SH-SY5Y (cell line): ENCODE results near the gene TRIP6.

ENCODE experiments used
- GATA2 ChIP-seq: IDR thresholded peaks from 2 replicates; pipeline ENCODE4 v1.6.1; 2011; ENCODE audit warnings: mild to moderate bottlenecking, low read depth, low read length
- GATA3 ChIP-seq: IDR thresholded peaks from 2 replicates; pipeline ENCODE4 v1.6.1; 2011; ENCODE audit warnings: low read depth, mild to moderate bottlenecking, low read length, moderate library complexity

The TRIP6 gene, protein sequence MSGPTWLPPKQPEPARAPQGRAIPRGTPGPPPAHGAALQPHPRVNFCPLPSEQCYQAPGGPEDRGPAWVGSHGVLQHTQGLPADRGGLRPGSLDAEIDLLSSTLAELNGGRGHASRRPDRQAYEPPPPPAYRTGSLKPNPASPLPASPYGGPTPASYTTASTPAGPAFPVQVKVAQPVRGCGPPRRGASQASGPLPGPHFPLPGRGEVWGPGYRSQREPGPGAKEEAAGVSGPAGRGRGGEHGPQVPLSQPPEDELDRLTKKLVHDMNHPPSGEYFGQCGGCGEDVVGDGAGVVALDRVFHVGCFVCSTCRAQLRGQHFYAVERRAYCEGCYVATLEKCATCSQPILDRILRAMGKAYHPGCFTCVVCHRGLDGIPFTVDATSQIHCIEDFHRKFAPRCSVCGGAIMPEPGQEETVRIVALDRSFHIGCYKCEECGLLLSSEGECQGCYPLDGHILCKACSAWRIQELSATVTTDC

DNA sequence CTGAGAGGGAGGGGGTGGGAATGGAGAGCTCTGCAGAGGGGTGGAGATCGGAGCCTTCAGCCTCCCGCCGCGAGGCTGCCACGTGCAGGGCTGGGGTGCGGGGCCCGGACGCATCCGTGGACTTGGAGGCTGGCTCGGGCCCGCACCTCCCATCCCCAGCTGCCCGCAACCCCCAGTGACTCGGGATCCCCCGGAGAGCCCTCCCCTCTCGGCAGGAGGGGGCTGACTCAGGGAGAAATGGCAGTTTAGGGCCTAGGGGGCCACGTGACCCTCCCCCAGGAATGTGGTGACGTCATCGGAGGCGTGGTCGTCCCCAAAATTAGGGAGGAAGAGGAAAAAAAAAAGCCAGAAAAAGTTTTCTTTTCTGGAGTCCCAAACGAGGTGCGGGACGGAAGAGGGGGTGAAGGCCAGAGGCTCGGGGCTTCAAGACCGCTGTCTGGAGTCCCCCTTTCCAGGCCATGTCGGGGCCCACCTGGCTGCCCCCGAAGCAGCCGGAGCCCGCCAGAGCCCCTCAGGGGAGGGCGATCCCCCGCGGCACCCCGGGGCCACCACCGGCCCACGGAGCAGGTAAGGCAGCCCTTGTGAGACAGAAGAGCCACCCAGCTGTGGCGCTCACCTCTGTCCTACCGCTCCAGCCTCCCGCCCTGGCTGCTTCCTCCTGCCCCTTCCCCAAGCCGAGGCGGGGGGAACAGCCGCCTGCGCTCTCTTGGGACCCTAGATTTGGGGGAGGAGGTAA, at the start of gene TRIP6:
Gene TRIP6, plus strand, starts transcription at position 348 of the 736 bp plus-strand sequence. Its CDS starts 111 bp downstream, at position 459.
- no peak for TF ChIP-seq GATA3
- no peak for TF ChIP-seq GATA2

DNA sequence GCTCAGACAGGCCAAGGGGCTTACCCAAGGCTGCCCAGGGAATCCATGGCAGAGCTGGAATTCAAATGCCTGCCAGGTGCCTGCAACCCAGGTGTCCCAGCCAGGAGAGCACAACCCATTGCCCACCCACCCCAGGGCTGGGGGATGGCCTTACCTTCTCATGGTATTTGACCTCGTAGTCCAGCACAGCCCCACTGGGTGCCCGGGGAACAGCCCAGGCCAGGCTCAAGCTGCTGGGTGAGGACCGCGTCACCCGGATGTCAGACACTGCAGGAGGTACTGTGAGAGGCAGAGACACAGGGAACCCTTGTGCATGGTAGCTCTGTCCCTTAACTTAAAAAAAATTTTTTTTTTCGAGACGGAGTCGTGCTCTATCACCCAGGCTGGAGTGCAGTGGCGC, 48.8 kb upstream of the TRIP6 start:
- TF ChIP-seq GATA3 (no peak), GATA2 (no peak)

DNA sequence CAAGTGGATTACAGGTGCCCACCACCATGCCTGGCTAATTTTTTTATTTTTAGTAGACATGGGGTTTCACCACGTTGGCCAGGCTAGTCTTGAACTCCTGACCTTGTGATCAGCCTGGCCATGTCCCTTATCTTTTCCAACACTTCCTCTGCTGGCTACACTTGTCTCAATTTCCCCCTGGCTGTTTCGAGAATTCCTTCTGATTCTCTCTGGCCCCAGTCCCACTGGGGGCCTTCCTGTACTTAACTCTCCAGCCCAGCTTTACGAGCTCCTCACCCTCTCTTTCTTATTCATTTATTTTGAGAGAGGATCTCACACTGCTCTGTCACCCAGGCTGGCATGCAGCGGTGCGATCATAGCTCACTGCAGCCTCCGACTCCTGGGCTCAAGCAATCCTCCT, 48.4 kb upstream of the TRIP6 start:
- TF ChIP-seq GATA2 (no peak), GATA3 (no peak)

DNA sequence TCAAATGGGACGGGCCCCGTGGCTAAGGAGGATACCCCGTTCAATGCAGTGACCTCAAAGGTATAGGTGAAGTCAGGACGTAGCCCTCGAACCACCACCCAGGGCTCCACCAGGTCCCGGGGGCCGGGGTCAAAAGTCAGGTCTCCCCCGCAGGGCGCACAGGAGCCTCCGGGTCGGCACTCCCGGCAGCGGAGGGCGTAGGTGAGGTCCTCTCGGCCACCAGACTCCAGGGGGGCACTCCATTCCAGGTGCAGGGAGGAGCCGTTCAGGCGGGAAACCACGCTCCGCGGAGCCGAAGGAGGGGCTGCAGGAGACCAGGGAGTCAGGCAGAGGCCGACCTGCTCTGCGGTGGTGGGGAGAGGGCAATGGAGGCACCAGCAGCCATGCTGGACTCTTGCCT, 47.6 kb upstream of the TRIP6 start:
- TF ChIP-seq GATA2 = no peak

DNA sequence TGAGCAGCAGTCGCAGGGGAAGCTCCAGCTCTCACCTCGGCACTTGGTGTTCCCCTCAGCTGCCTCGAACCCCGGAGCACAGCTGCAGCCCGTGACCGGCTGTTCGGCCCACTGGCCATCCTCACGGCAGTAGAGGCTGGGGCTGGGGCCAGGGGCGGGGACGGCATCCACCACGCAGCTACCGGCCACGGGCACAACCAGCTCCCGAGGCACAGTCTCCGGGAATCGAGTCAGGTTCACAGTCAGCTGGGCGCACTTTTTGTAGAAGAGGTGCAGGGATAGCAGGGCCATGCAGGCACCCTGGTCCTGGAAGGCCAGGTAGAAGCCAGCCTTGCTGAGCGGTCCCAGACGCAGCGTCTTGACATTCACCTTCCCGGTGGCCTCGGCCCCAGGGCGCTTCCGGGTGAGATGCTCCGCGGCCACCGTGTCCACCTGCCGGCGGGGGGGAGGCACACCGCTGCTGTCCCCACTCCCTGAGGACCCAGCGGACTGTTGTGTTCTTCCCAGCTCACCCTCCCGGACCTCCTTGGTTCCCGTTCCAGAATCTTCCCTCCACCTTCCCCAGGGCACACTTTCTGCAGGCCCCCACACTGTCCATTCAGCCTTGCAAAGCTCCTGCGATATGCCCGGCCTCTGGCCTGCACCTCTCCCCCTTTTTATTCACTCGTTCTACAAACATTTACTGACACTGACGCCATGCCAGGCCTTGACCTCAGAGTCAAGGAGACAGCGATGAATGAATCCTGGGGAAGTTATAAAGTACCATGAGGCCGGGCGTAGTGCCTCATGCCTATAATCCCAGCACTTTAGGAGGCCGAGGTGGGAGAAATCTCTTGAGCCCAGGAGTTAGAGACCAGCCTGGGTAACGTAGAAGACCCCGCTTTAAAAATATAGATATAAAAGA, 44.7 kb upstream of the TRIP6 start:
- TF ChIP-seq GATA3 (no peak), GATA2 (no peak)

DNA sequence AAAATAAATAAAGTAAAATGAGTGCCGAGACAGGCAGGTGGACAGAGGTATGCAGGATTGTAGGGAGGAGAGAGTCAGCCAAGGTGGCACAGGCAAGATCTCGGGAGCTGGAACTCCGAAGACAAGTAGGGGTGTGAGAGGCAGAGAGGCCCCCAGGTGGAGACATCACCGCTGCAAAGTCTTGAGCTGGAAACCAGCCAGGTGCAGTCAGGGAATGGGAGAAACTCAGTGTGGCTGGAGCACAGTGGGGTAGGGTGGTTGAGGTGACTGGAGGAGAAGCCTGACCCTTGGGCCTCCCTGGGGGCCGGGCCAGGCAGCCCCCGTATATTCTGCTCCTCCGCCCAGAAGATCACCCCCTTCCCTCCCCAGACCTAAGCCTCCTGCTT, 44.1 kb upstream of the TRIP6 start:
- TF ChIP-seq GATA2 (no peak), GATA3 (no peak)

DNA sequence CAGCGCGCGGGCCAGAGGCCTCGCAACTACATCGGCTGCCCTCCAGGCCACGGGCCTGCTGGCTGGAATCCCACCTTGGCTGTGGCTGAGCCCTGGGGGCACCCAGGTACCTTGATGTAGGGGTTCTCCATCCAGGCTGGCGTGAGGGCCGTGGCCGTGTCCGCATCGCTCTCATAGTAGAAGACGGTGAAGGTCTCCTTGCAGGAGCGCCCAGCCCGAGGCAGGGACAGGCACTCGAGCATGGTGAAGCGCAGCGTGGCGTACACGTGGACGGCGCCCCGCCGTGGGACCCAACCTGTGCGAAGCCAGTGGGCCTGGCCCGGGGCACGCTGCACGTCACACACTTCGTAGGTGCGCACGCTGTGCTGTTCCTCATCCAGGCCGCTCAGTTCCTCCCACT, 43.7 kb upstream of the TRIP6 start:
- TF ChIP-seq GATA2 (no peak), GATA3 (no peak)

DNA sequence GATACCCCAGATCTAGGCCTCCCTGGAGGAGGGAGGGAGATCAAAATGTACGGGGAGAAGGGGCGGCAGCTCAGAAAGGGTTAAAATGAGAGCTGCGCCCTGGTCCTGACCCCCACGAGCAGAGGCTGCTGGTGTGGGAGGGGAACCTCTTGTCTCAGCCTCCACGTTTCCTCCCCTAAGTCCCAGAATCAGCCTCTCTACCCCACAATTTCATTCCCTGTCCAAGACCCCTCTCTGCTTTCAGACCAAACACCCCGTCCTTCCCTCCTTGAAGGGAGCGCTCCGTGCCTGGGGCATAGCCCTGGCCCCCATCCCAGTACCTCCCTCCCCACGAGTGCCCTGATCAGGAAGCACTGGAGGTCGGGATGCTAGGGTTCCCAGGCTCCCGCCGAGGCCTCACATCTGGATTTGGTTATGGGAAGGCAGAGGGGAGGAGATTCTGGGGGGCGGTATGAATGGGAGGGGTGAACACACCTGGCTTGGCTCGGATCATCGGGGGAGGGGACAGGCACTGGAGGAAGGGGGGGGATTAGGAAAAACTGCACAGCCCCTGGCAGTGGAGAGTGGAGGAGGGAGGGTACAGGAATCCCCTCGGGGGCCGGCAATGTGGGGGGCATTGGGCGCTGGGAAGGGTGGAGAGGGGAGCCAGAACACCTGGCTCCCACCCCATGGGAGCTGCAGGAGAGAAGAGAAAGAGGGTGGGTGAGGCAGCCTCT, 42.5 kb upstream of the TRIP6 start:
- no peak for TF ChIP-seq GATA2
- TF ChIP-seq GATA3 = no peak

DNA sequence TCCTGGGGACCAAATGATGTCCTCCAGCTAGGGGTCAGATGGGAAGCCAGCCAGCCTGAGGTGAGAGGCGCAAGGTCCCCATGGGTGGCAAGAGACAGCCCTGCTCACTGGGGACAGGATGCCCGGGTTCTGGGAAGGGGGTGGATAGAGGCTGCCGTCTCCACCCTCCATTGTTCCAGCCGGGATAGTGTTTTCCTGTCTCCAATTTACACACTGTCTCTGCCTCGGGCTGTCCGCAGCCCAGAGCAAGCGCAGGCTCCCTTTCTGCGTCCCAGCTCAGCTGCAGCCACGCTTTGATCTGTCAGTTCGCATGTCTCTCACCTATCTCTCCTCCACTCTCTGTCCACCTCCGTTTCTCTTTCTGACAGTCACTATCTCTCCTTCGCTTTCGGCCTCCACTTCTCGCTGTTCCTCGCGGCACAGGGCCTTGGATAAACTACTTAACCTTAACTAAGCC, 41.9 kb upstream of the TRIP6 start:
- TF ChIP-seq GATA2 (no peak), GATA3 (no peak)

DNA sequence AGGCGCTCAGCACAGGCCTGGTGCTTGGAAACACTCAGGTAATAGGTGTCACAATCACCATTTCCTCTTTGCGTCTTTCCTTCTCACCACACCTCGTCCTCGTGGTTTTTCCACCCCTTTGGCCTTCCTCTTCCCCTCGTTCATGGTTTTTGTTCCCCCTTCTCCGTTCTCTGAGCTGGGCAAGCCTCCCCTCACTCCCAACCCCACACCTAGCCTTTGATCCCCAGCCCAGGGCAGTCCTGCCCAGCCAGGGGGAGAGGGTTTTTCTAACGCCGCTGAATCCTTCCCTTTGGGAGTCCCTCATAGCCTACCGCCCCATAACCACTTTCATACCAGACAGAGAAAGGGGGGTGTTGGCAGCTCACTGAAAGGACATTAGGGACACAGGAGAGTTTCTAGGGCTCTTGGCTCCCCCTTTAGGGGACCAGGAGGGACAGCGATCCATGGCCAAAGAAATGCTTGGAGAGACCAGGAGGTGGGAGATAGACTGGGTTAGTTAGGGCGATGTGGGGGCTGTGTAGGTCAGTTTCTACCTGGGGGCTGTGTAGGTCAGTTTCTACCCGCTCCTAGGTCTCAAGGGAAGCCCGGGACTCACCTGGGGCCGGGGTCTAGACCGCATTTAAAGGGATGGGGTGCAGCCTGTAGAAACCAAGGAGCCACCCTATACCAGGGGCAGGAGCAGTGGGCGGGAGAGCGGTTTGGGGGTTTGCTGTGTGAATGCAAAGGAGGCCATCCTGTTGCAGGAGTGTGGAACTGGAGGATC, 41.3 kb upstream of the TRIP6 start:
- TF ChIP-seq GATA3 (no peak), GATA2 (no peak)

DNA sequence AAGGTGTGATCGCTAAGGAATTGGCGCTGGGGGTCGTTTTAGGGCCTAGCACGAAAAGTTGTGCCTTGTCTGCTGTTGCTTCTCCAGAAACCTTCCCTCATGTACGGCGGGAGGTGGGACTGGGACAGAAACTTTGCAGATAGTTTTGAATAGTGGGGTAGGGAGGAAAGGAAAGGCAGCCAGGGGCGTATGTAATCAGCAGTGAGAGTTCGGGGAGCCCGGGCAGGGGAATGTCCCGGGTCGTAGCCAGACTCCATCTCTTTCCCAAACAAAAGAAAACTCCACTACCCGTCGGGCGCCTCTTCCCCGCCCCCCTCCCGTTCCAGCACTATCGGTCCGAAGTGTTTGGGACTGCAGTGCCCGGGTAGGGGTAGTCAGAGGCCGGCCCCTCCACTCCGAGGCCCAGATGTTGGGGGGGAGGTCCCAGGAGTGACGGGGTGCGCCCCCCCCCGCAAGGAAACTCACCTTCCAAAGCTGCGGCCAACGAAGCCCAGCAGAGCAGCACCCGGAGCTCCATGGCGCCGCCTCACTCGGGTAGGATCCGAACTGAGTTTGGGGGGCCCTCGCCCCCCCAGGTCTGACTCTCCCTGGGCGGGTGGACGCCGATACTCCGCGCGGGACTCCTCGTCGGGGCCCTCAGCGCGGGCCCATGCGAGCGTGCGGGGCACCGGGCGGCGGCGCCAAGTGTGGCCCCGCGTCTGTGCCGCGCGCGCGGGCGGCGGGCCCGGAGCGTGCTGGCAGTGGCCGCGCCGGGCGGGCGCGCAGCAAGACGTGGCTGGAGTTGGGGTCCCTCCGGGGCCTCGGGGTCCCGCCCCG, 40.5 kb upstream of the TRIP6 start:
- TF ChIP-seq GATA3 (no peak), GATA2 (no peak)
